Tibial nerve (tissue), 3 donors: ENCODE data around the gene C6orf141.

Experiments
- CTCF ChIP-seq, 5 experiments: fragments of 200-600 bp in 3 of 5; fragments of 450-650 bp in 2 of 5; sonication (generic) in 3 of 5; IDR thresholded peaks; one replicate each; pipeline ENCODE4 v1.5.1; 2016 to 2019; ENCODE audit warnings: antibody characterized with exemption in 5 of 5, mild to moderate bottlenecking in 3 of 5, moderate library complexity in 2 of 5
- POLR2A ChIP-seq, 2 donors: fragments of 450-650 bp; IDR thresholded peaks; one replicate each; pipeline ENCODE4 v1.6.1; 2017; ENCODE audit warnings: antibody characterized with exemption in 2 of 2, mild to moderate bottlenecking in 2 of 2, moderate library complexity in 2 of 2

GRCh38 chr6:49582529-49582928 is 32.1 kb downstream of the C6orf141 start:
- no peak for TF ChIP-seq CTCF (IDR thresholded peaks at IDR 0.05)
- TF ChIP-seq POLR2A (IDR thresholded peaks at IDR 0.05): no peak
